NCI-H2029 treated with DMSO at 0.1 percent for 48 hours (cell line): Measurements from ENCODE around the gene MEIS2.
"Not testable (repeated sequence)": the region's sequence is repeated elsewhere in the genome, so short reads cannot be mapped to it uniquely, and the experiment has no call there.

Experiments used
- DNase-seq: peaks from one replicate; lab custom pipeline; 2025; lab: John Stamatoyannopoulos, UW

MEIS2 gene

GRCh38 chr15:37009288-37009687, 91.1 kb downstream of the MEIS2 start:
- DNase-seq, result no peak

- no peak for DNase-seq
Observed at GRCh38 chr15:37008205-37008604, 92.1 kb downstream of the MEIS2 start.

- DNase-seq, result no peak
Observed at GRCh38 chr15:37007301-37007700, 93.0 kb downstream of the MEIS2 start.

GRCh38 chr15:37004981-37005735, 95.2 kb downstream of the MEIS2 start:
- no peak for DNase-seq

GRCh38 chr15:37004373-37004869, 95.9 kb downstream of the MEIS2 start:
- DNase-seq, result no peak

GRCh38 chr15:37002041-37002672, 98.2 kb downstream of the MEIS2 start:
- no peak for DNase-seq

GRCh38 chr15:37001417-37001816, 98.9 kb downstream of the MEIS2 start:
- DNase-seq, result no peak

GRCh38 chr15:36999778-37000177, 100.6 kb downstream of the MEIS2 start:
- DNase-seq, result no peak

- DNase-seq, result no peak
Observed at GRCh38 chr15:36996538-36997181, 103.7 kb downstream of the MEIS2 start.

- DNase-seq, result no peak
Observed at GRCh38 chr15:36996121-36996520, 104.2 kb downstream of the MEIS2 start.

GRCh38 chr15:36994790-36995189, 105.6 kb downstream of the MEIS2 start:
- no peak for DNase-seq

GRCh38 chr15:36992454-36992853, 107.9 kb downstream of the MEIS2 start:
- no peak for DNase-seq

- DNase-seq, result no peak
Observed at GRCh38 chr15:36988947-36989346, 111.4 kb downstream of the MEIS2 start.

GRCh38 chr15:36982430-36982829, 117.9 kb downstream of the MEIS2 start:
- no peak for DNase-seq

- DNase-seq, result not testable (repeated sequence)
Observed at GRCh38 chr15:36980281-36980680, 120.1 kb downstream of the MEIS2 start.

- no peak for DNase-seq
Observed at GRCh38 chr15:36978625-36979024, 121.7 kb downstream of the MEIS2 start.

GRCh38 chr15:36978126-36978525, 122.2 kb downstream of the MEIS2 start:
- DNase-seq, result no peak

- no peak for DNase-seq
Observed at GRCh38 chr15:36977659-36978058, 122.7 kb downstream of the MEIS2 start.

GRCh38 chr15:36972704-36973103, 127.6 kb downstream of the MEIS2 start:
- DNase-seq, result no peak

GRCh38 chr15:36970522-36970921, 129.8 kb downstream of the MEIS2 start:
- peak; percentile 58 for DNase-seq

GRCh38 chr15:36967929-36968328, 132.4 kb downstream of the MEIS2 start:
- DNase-seq, result no peak

- no peak for DNase-seq
Observed at GRCh38 chr15:36966708-36967107, 133.6 kb downstream of the MEIS2 start.
